GM18526 (cell line): ENCODE measurements around the gene CWC15.

ENCODE experiments used
- POLR2A ChIP-seq: IDR thresholded peaks from 3 replicates; pipeline ENCODE4 v1.6.1; 2011; ENCODE audit not compliant: insufficient read length; ENCODE audit errors: extremely low read depth

The CWC15 gene

DNA sequence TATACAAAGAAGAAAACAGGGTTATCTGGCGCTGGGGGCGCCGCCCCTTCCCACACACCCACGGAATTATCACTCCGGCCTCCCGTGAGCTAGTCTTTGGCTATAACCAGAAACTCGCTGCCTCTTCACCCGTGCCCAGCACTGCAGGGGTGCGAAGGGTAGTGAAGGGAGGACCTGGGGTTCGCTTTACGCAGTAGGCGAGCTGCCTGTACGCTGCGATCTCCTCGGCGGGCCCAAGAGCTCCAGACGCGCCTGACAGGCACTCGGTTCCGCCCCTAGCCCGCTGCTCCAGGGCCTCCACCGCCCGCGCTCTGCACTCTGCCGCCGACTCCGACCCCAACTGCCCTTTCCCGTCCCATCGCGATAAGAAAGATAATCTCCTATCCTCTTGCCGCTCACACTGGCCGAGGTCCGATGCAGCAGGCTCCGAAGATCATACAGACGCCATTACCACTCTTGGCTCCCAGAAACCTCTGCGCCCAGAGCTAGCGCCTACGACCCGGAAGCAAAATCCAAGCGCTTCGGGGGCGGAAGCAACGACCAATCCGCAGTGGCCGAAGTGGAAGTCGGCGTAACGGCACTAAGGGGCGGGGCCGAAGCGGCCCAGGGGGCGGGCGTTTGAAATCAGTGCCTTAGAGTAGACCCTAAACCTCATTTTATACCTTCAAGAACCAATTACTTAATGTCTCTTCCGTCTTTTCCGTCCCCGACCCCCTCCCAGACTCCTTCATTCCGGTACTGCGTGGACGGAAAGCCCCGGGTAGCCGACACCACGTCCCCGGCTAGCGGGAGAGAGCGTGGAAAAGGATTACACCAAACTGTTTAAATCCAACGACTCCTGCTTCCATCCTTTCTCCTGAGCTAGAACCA lies at the start of gene CWC15, which contains the start of gene KDM4D:
CWC15 (minus strand) TSS at position 458 of the 870 bp plus-strand sequence. CDS start 1,371 bp downstream, outside the sequence.
KDM4D (plus strand) TSS at position 611 of the 870 bp plus-strand sequence. CDS start 23,664 bp downstream, outside the sequence.
- TF ChIP-seq POLR2A: peak; percentile 82

GRCh38 chr11:95016139-95016538 lies 42.8 kb upstream of the CWC15 start:
- TF ChIP-seq POLR2A: no peak

DNA sequence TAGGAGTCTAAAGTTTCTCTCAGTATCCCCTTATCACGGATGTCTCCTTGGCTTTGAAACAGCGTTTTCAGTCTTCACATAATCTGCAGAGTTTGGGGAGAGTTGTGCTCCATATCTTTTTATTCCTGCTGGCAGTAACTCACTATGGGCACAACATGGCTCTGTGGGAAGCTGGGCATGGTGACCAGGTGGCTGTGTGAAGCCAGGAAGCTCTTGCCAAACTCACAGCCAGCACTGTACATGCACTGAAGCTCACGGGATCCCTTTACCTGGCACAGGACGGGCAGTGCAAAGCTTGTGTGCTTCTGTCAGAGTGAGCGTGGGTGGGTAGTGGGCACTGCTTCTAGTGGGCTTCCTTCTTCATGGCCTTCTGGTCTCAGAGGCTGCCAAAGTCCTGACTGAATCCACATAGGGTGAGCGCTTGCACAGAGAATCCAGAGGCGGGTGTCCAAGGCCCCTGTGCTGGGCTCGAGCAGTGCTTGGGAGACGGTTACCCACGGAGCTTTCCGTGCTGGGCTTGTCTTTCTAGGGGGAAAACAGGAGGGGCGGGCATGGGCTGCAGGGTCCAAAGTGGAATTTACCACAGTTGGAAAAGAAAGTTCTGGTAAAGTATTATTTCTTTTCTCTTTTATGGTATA lies 40.9 kb upstream of the CWC15 start:
- no peak for TF ChIP-seq POLR2A

DNA sequence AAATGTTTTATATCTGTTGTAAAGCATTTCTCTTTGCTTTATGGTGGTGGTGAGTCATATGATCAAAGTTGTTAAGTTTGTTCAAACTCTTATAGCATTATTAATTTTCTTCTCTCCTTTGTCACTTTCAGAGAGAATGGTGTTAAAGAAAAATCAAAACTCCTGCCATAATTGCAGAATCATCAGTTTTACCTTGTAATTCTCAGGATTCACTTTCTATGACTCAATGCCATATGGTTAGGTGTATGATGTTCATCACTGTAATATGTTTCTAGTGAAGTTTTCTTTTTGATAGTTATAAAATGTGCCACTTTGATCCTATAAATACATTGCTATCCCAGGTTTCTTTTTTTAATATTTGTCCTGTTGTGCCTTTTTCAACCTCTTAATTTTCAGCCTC lies 38.0 kb upstream of the CWC15 start:
- TF ChIP-seq POLR2A: no peak

DNA sequence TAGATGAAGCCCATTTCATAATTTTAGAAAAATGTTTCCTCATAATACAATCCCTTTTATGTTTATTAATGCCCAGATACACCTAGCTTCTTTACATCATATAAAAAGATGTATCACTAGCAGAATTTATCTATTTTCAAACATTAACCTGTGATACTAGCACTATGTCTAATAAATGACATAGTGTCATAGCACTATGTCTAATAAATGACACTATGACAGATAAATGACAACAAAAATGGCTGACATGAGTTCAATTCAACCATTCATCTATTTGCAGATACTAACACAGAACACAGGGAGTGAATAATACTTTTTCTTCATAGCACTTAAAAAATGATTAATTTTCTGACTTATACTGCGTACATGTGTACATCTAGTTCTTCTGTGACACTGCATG lies 32.3 kb upstream of the CWC15 start:
- TF ChIP-seq POLR2A: no peak

DNA sequence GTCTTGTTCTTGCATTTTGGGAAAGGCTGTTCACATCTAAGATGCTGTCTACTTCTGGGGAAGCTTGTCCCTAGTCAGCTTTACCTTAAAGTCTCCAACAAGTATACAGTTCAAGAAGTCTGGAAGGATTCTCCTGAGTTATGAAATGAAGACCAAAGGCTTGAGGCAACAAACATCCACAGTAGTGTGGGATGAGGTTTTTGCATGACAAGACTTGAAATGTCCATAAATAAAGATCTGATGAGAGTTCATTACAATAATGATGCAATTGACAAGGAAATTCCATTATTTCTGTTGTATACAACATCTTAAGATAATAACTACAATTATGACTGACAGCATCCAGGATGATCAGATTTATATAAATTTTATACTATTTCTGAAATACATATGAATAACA lies 30.4 kb upstream of the CWC15 start:
- no peak for TF ChIP-seq POLR2A

- TF ChIP-seq POLR2A: no peak
Observed at GRCh38 chr11:94998285-94998684, 24.9 kb upstream of the CWC15 start.

DNA sequence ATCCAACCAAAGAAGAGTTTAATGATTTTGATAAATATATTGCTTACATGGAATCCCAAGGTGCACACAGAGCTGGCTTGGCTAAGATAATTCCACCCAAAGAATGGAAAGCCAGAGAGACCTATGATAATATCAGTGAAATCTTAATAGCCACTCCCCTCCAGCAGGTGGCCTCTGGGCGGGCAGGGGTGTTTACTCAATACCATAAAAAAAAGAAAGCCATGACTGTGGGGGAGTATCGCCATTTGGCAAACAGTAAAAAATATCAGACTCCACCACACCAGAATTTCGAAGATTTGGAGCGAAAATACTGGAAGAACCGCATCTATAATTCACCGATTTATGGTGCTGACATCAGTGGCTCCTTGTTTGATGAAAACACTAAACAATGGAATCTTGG lies 24.1 kb upstream of the CWC15 start:
- no peak for TF ChIP-seq POLR2A

DNA sequence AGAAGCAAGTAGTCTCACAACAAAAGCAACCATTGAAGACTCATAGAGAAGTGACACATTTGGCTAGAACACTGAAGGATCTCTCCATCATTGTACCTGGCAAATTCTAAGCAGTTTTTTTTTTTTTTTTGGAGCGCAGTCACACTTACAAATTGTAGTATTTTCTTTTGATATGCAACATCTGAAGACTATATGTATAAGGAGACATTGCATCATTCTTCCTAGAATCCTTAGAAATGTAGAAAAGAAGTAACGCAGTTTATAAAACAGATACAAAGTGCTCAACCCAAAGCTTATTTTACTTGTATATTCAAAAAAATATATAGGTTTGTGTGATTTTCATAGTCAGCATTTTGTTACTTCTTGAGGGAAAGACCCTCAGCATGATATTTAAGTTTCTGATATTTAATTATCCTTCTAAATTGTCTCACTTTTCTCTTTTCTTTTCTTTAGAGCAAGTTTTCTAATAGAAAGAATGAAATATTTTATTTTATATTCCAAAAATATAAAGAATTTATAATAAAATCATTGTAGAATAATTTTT lies 20.1 kb upstream of the CWC15 start:
- TF ChIP-seq POLR2A: no peak

GRCh38 chr11:94988748-94989147 lies 15.4 kb upstream of the CWC15 start:
- TF ChIP-seq POLR2A: no peak

GRCh38 chr11:94987378-94987777 lies 14.0 kb upstream of the CWC15 start:
- TF ChIP-seq POLR2A: no peak

- no peak for TF ChIP-seq POLR2A
Observed at GRCh38 chr11:94975599-94975998, 2.2 kb upstream of the CWC15 start.

DNA sequence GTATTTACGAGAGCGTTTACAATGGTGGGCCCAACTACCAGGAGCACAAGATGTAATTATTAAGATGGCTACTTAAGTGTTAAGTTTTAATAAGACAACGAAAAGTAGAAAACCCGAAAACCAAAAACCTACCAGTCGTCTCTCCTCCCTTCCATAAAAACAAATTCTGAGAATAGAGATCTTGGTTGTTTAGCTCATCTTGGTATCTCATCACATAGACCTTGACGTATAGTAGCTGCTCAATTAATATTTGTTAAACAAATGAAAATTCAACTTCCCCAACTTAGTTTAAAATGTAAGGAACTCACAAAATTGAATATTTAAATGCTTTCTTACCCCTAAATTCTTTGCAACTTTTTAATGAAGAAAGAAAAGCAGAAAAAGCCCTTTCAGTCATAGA lies 822 bp upstream of the CWC15 start:
- no peak for TF ChIP-seq POLR2A

DNA sequence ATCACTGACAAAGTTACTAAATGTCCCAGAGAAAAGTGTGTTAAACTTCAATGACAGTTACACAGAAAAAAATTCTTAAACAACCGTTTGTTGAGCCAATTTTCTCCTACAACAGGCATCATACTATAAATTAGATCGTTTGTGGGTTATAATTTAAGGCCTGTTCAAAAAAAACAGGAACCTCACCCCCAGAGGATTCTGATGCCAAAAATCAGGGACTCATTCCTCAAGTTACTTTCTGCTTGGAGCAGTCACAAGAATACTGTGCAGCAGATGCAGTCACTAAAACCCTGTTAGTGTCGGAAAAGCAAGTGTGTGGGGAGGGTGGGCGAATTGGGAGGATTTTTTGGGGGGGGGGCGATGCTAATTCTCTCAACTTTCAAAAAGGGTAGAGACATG lies 657 bp downstream of the CWC15 start:
- no peak for TF ChIP-seq POLR2A

DNA sequence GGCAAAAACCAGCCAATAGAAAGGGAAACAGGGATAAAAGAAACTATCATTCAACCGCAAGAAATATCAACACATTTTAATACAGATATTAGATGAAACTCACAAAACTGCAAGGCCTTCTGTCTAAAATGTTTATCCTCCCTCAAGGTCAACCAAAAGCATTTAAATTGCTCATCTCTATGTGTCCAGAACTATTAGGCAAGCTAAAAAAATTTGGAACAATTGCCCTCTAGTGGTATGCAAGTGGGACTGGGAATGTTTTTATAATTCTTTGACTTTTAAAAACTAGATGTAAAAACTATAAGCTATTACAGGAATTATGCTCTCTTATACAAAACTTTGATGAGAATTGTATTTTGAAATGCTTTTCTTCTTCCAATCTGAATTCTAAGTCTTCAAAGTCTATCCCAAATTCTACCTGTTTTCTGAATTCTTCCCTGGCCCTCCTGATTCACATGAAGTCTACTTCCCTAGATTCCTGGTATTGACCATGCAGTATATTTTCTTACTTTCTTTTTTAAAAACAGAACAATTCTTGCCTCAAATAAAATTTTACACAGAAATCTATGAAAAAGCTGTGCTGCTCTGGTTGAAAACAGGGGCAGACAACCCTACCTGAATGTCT lies 4.9 kb downstream of the CWC15 start:
- no peak for TF ChIP-seq POLR2A

GRCh38 chr11:94964934-94965333 lies 8.4 kb downstream of the CWC15 start:
- no peak for TF ChIP-seq POLR2A
